ENCODE data around the gene GARIN1A. TPM values are rescaled to one million over a fixed set of nuclear protein-coding genes. Genes with fewer than 3 reads are reported as not detected.

GARIN1A gene
- total and polyA plus RNA-seq, 10 of the 15 experiments (the other 5 are each of a cell fraction or from before 2014, with no cell fraction given), result 0.04 to 0.43 (median 0.23) TPM; not detected in 1

GRCh38 chr7:128699196-128699712 is 27.2 kb downstream of the GARIN1A start (continued):
- TF ChIP-seq IKZF2 (IDR thresholded peaks at IDR 0.05) (no peak), CBX5 (IDR thresholded peaks at IDR 0.05; ENCODE audit: low read depth) (no peak), TCF12 (IDR thresholded peaks at IDR 0.05; ENCODE audit: low read depth, low read length) (no peak), MYB (IDR thresholded peaks at IDR 0.05; ENCODE audit: borderline replicate concordance, low read depth, low read length) (no peak)

GRCh38 chr7:128699895-128700294 is 27.8 kb downstream of the GARIN1A start:
- WGBS (ENCODE audit: insufficient coverage, insufficient replicate concordance, low lambda C conversion rate, missing lambda C conversion rate), result 15% methylated on average over 1 of the region's 1 CpG
- no TSS peak for BruUV-seq (replicated peaks)
- FAIRE-seq, result no peak

More at GRCh38 chr7:128699895-128700294, 27.8 kb downstream of the GARIN1A start:
- Histone ChIP-seq H3K79me2 (ENCODE audit: control insufficient read depth, insufficient read depth, low read length) (no peaks in the 10 kb centered on the region), H3K9me3 (replicated peaks; ENCODE audit: control insufficient read depth, insufficient read depth, low read length) (no peaks in the 10 kb centered on the region), H3K4me2 (ENCODE audit: control insufficient read depth, insufficient read depth) (no peak overlapping the region), H3K27me3 (replicated peaks in 1 of 2; ENCODE audit: control insufficient read depth in 2 of 2, insufficient read depth in 2 of 2, low read length in 1 of 2) (peaks cover 3 to 11% of the 10 kb centered on the region in 2 experiments), H3K9ac (ENCODE audit: control insufficient read depth, insufficient read depth, low read length) (no peak overlapping the region), H4K20me1 (ENCODE audit: control insufficient read depth, insufficient read depth) (no peaks in the 10 kb centered on the region), H3K36me3 (ENCODE audit: control insufficient read depth in 2 of 2, insufficient read depth in 2 of 2, low read length in 1 of 2) (no peaks in the 10 kb centered on the region), H3K4me1 (ENCODE audit: control insufficient read depth, insufficient read depth, low read length) (no peaks in the 10 kb centered on the region), H3K4me3 (no peak overlapping the region), H2AFZ (ENCODE audit: control insufficient read depth, low read depth, low read length) (no peak overlapping the region), H3K27ac (ENCODE audit: control insufficient read depth, insufficient read depth) (no peak overlapping the region)
- ATAC-seq (no peak), DNase-seq (ENCODE audit: low read depth, low spot score) (no peak)
- SMC1A ChIA-PET (ENCODE audit: uncharacterized antibody, unreplicated experiment), result interaction anchor here (0.8 to 1.0 kb wide), 3 partner anchors 11 to 21 kb away, joined by 3 read pairs; no protein-coding TSS in a partner anchor
- RAD21 ChIA-PET (ENCODE audit: unreplicated experiment), result interaction anchor here (0.9 kb wide), 1 partner anchor 184 kb away, joined by 3 read pairs; no protein-coding TSS in a partner anchor
- in situ Hi-C loops (cut with MboI) (no loop called here), intact Hi-C loops (cut with micrococcal nuclease; ENCODE audit: unreplicated experiment) (no loop called here)
- CTCF ChIA-PET, result interaction anchor here (0.6 to 1.6 kb wide), 3 partner anchors 21 to 184 kb away, joined by 4 to 6 read pairs (median 4); no protein-coding TSS in a partner anchor
- TF ChIP-seq BACH1 (IDR thresholded peaks at IDR 0.05; ENCODE audit: borderline replicate concordance), result no peak
- TF ChIP-seq, protein P1, sequence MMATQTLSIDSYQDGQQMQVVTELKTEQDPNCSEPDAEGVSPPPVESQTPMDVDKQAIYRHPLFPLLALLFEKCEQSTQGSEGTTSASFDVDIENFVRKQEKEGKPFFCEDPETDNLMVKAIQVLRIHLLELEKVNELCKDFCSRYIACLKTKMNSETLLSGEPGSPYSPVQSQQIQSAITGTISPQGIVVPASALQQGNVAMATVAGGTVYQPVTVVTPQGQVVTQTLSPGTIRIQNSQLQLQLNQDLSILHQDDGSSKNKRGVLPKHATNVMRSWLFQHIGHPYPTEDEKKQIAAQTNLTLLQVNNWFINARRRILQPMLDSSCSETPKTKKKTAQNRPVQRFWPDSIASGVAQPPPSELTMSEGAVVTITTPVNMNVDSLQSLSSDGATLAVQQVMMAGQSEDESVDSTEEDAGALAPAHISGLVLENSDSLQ (IDR thresholded peaks at IDR 0.05), result no peak
- no peak for TF ChIP-seq SUPT20H (IDR thresholded peaks at IDR 0.05; ENCODE audit: borderline replicate concordance, control insufficient read depth, low read depth, low read length)
- TF ChIP-seq, protein P2, sequence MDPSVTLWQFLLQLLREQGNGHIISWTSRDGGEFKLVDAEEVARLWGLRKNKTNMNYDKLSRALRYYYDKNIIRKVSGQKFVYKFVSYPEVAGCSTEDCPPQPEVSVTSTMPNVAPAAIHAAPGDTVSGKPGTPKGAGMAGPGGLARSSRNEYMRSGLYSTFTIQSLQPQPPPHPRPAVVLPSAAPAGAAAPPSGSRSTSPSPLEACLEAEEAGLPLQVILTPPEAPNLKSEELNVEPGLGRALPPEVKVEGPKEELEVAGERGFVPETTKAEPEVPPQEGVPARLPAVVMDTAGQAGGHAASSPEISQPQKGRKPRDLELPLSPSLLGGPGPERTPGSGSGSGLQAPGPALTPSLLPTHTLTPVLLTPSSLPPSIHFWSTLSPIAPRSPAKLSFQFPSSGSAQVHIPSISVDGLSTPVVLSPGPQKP (IDR thresholded peaks at IDR 0.05; ENCODE audit: low read depth, low read length), result no peak
- TF ChIP-seq, protein P3, sequence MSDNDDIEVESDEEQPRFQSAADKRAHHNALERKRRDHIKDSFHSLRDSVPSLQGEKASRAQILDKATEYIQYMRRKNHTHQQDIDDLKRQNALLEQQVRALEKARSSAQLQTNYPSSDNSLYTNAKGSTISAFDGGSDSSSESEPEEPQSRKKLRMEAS (IDR thresholded peaks at IDR 0.05; ENCODE audit: low read depth, low read length), result no peak
- TF ChIP-seq CHD2 (IDR thresholded peaks at IDR 0.05; ENCODE audit: borderline replicate concordance, low read depth, low read length), result no peak
- TF ChIP-seq FOS (IDR thresholded peaks at IDR 0.05; ENCODE audit: borderline replicate concordance, extremely low read depth, insufficient read length), result no peak
- no peak for TF ChIP-seq RB1 (IDR thresholded peaks at IDR 0.05; ENCODE audit: borderline replicate concordance)
- TF ChIP-seq CBX5 (IDR thresholded peaks at IDR 0.05; ENCODE audit: low read depth), result no peak
- TF ChIP-seq MLLT1 (IDR thresholded peaks at IDR 0.05), result no peak
- TF ChIP-seq ZNF622 (IDR thresholded peaks at IDR 0.05), result no peak
- TF ChIP-seq STAT3 (IDR thresholded peaks at IDR 0.05; ENCODE audit: low read depth, low read length), result no peak
- TF ChIP-seq, protein P4, sequence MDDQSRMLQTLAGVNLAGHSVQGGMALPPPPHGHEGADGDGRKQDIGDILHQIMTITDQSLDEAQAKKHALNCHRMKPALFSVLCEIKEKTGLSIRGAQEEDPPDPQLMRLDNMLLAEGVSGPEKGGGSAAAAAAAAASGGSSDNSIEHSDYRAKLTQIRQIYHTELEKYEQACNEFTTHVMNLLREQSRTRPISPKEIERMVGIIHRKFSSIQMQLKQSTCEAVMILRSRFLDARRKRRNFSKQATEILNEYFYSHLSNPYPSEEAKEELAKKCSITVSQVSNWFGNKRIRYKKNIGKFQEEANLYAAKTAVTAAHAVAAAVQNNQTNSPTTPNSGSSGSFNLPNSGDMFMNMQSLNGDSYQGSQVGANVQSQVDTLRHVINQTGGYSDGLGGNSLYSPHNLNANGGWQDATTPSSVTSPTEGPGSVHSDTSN (IDR thresholded peaks at IDR 0.05; ENCODE audit: insufficient replicate concordance, low read depth, low read length), result no peak
- POLR2A ChIA-PET, result interaction anchor here (0.9 kb wide), 1 partner anchor 8 kb away, joined by 4 read pairs; no protein-coding TSS in a partner anchor

All from GM12878 (cell line).